ENCODE measurements around the gene NPR2. TPM values are rescaled to one million over a fixed set of nuclear protein-coding genes. Genes with fewer than 3 reads are reported as not detected.

NPR2 gene
- total RNA-seq, 4 donors from 2014 or later = 6.7 to 29.5 (median 21.6) TPM

DNA sequence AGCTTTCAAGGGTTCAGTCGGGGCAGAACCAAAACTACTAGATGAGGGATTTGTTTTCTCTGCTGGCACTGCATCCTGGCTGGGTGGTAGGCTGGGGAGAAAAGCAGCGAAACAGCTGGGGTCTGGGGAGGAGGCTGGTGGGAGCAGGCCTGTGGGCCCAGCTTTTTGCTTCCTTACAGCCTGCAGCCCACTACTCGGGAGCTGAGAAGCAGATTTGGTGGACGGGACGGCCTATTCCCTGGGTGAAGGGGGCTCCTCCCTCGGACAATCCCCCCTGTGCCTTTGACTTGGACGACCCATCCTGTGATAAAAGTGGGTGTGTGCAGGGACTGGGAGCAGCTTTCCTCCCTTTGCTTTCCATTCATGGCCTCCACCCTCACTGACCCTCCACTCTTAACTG lies 9.1 kb downstream of the NPR2 start:
- Histone ChIP-seq H3K27ac (no peak overlapping the region), H3K27me3 (no peaks in the 10 kb centered on the region), H3K4me3 (no peak overlapping the region), H3K36me3 (peaks cover 0 to 19% (median 0%) of the 10 kb centered on the region in 3 donors), H3K4me1 (no peaks in the 10 kb centered on the region), H3K9me3 (no peaks in the 10 kb centered on the region)
- DNase-seq = no peak
- TF ChIP-seq POLR2A (IDR thresholded peaks at IDR 0.05) = no peak
- TF ChIP-seq, protein P1, sequence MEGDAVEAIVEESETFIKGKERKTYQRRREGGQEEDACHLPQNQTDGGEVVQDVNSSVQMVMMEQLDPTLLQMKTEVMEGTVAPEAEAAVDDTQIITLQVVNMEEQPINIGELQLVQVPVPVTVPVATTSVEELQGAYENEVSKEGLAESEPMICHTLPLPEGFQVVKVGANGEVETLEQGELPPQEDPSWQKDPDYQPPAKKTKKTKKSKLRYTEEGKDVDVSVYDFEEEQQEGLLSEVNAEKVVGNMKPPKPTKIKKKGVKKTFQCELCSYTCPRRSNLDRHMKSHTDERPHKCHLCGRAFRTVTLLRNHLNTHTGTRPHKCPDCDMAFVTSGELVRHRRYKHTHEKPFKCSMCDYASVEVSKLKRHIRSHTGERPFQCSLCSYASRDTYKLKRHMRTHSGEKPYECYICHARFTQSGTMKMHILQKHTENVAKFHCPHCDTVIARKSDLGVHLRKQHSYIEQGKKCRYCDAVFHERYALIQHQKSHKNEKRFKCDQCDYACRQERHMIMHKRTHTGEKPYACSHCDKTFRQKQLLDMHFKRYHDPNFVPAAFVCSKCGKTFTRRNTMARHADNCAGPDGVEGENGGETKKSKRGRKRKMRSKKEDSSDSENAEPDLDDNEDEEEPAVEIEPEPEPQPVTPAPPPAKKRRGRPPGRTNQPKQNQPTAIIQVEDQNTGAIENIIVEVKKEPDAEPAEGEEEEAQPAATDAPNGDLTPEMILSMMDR (IDR thresholded peaks at IDR 0.05) = no peak

DNA sequence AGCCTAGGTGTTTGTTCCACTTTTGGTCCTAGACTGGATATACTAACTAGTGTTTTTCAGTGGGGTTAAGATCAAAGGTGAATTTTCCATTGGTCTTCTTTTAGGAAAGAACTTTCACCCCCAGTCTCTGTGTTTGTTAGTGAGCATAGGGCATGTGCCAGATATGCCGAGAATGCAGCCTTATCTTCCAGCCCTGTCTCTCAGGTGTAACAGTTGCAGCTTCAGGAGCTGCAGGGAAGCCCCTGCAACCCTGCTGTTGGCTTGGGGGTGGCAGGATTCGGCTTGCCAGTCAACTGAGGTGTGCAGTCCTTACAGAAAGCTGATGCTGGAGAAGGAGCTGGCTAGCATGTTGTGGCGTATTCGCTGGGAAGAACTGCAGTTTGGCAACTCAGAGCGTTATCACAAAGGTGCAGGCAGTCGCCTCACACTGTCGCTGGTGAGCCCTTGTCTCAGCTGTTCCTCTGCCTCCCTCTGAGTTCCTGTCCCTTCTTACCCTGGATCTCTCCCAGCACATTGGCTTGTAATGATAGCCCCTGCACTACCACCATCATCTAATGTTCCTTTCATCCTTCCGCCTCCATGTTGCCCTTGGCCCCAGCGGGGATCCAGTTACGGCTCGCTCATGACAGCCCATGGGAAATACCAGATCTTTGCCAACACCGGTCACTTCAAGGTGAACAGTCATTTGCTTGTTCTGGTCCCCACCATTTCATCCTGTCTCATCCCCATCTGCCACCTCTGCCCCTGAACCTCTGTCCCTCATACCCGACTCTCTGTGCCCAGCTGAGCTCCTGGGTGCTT lies 10.1 kb downstream of the NPR2 start:
- TF ChIP-seq, protein P1 (IDR thresholded peaks at IDR 0.05) = no peak
- TF ChIP-seq POLR2A (IDR thresholded peaks at IDR 0.05) = no peak
- peaks cover 0 to 27% (median 0%) of the 10 kb centered on the region in 3 donors for H3K36me3 ChIP-seq
- H3K4me1 ChIP-seq = no peaks in the 10 kb centered on the region
- no peak for DNase-seq
- no peak overlapping the region for H3K4me3 ChIP-seq
- H3K27me3 ChIP-seq = no peaks in the 10 kb centered on the region
- H3K27ac ChIP-seq = no peak overlapping the region
- no peaks in the 10 kb centered on the region for H3K9me3 ChIP-seq

DNA sequence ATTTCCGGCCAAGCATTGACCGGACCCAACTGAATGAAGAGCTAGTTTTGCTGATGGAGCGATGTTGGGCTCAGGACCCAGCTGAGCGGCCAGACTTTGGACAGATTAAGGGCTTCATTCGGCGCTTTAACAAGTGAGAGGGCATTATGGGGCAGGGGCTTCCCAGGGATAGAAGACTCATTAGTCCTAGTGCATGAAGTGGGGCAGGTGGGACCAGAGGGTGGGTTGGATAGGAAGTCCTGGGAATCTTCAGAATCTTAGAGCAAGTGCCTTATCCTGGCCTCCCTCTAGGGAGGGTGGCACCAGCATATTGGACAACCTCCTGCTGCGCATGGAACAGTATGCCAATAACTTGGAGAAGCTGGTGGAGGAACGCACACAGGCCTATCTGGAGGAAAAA lies 14.7 kb downstream of the NPR2 start:
- no peak for DNase-seq
- Histone ChIP-seq H3K27ac (no peak overlapping the region), H3K27me3 (no peaks in the 10 kb centered on the region), H3K36me3 (peaks cover 0 to 40% (median 0%) of the 10 kb centered on the region in 3 donors), H3K9me3 (no peaks in the 10 kb centered on the region), H3K4me1 (peaks cover 0 to 2% (median 0%) of the 10 kb centered on the region in 4 donors), H3K4me3 (no peak overlapping the region)
- TF ChIP-seq, protein P1 (IDR thresholded peaks at IDR 0.05) = no peak
- no peak for TF ChIP-seq POLR2A (IDR thresholded peaks at IDR 0.05)

DNA sequence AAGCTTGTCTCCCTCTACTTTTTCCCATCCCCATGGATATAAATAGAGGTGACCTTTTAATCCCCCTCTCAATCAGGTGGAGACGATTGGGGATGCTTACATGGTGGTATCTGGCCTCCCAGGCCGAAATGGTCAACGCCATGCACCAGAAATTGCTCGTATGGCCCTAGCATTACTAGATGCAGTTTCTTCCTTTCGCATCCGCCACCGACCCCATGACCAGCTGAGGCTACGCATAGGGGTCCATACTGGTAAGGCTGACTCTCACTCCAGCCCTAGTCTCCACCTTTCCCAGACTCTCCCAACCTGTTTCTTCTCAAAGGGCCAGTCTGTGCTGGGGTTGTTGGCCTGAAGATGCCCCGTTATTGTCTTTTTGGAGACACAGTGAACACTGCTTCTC lies 17.0 kb downstream of the NPR2 start:
- no peak for DNase-seq
- Histone ChIP-seq H3K36me3 (peaks cover 0 to 38% (median 0%) of the 10 kb centered on the region in 3 donors), H3K27me3 (no peaks in the 10 kb centered on the region), H3K4me3 (no peak overlapping the region), H3K9me3 (no peaks in the 10 kb centered on the region), H3K27ac (no peak overlapping the region), H3K4me1 (peaks cover 0 to 21% (median 4%) of the 10 kb centered on the region in 4 donors)
- TF ChIP-seq, protein P1 (IDR thresholded peaks at IDR 0.05) = no peak
- no peak for TF ChIP-seq POLR2A (IDR thresholded peaks at IDR 0.05)

DNA sequence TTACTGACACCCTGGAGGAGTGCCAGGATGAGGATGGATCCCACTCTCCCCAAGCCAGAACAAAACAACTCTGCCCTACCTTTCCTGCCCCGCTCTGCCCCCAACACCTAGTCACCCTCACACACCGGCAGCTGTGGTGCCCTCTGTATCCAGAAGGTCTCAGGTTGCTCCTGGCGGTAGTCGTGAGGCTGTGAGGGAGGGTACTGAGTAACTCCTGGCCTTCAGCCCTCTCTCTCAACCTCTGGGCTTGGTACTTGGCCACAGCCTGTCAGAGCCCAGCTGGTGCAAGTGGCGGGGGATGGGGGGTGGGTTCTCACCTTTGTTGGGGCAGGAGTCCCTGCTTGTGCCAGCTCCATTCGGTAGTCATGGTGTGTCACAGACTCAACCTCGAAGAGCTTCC lies 18.7 kb downstream of the NPR2 start:
- Histone ChIP-seq H3K4me3 (no peak overlapping the region), H3K27me3 (no peaks in the 10 kb centered on the region), H3K36me3 (peaks cover 0 to 33% (median 0%) of the 10 kb centered on the region in 3 donors), H3K9me3 (no peaks in the 10 kb centered on the region), H3K4me1 (peaks cover 0 to 30% (median 8%) of the 10 kb centered on the region in 4 donors), H3K27ac (no peak overlapping the region)
- no peak for TF ChIP-seq POLR2A (IDR thresholded peaks at IDR 0.05)
- TF ChIP-seq, protein P1 (IDR thresholded peaks at IDR 0.05) = no peak
- no peak for DNase-seq

Data from Peyer's patch (tissue), 4 donors.